Activated CD8-positive, alpha-beta T cell treated with anti-CD3 and anti-CD28 coated beads for 36 hours (primary cell): Measurements from ENCODE around the gene NAA38. TPM values are rescaled to one million over a fixed set of nuclear protein-coding genes. Genes with fewer than 3 reads are reported as not detected.
"Not testable (repeated sequence)": the region's sequence is repeated elsewhere in the genome, so short reads cannot be mapped to it uniquely, and the experiment has no call there.

Experiments used
- ATAC-seq: fragments of 200-7000 bp; cut with Tn5 transposase; one replicate; pipeline ENCODE4 v1.10.0; 2021; ENCODE audit warnings: mild to moderate bottlenecking, moderate library complexity
- CTCF ChIA-PET: fragments of 350-600 bp; sonication (Branson Sonifier 250); formaldehyde crosslinking; loops from one replicate; lab custom pipeline; 2021; ENCODE audit warnings: antibody characterized with exemption; lab: Charles Lee
- POLR2A ChIA-PET: fragments of 350-600 bp; sonication (Branson Sonifier 250); formaldehyde crosslinking; loops from one replicate; lab custom pipeline; 2021; ENCODE audit warnings: antibody characterized with exemption; lab: Charles Lee
- DNase-seq: peaks from one replicate; pipeline ENCODE4 v3.0.0-alpha.2; 2020
- H3K27ac Mint-ChIP-seq: one replicate; pipeline ENCODE4 v1.8.0; 2021; ENCODE audit warnings: mild to moderate bottlenecking, mixed read lengths
- H3K27me3 Mint-ChIP-seq: one replicate; pipeline ENCODE4 v1.8.0; 2021; ENCODE audit warnings: mixed read lengths
- H3K36me3 Mint-ChIP-seq: one replicate; pipeline ENCODE4 v1.8.0; 2021; ENCODE audit warnings: low read depth, mixed read lengths
- H3K4me1 Mint-ChIP-seq: one replicate; pipeline ENCODE4 v1.8.0; 2021; ENCODE audit warnings: low read depth, mixed read lengths
- H3K4me3 Mint-ChIP-seq: one replicate; pipeline ENCODE4 v1.8.0; 2021; ENCODE audit warnings: mild to moderate bottlenecking, moderate library complexity, mixed read lengths
- H3K9me3 Mint-ChIP-seq: one replicate; pipeline ENCODE4 v1.8.0; 2021; ENCODE audit warnings: mixed read lengths
- CTCF ChIP-seq: fragments of 200-600 bp; IDR thresholded peaks from one replicate; pipeline ENCODE4 v1.8.0; 2022; ENCODE audit warnings: antibody characterized with exemption, mild to moderate bottlenecking
- intact Hi-C: fragments of 100-400 bp; cut with micrococcal nuclease; formaldehyde crosslinking; loops from one replicate; pipeline ENCODE4 v1.10.0; 2022
- total RNA-seq, 2 experiments: library from RNA; stranded (reverse); gene quantifications; one replicate each; pipeline ENCODE4 v1.2.3, GENCODE V29; 2021

NAA38 gene
- total RNA-seq, 2 experiments from 2014 or later = 72.8 to 77.2 TPM

- no peak for ATAC-seq
- CTCF ChIA-PET = interaction anchor here (1.3 to 6.1 kb wide), 4 partner anchors 8 to 132 kb away, joined by 3 to 42 read pairs (median 4); no protein-coding TSS in a partner anchor
- H3K27ac Mint-ChIP-seq = no peak overlapping the region
- peaks cover 4% of the 10 kb centered on the region for H3K4me1 Mint-ChIP-seq
- no peak for TF ChIP-seq CTCF
- POLR2A ChIA-PET = interaction anchor here (2.1 kb wide), 1 partner anchor 9 kb away, joined by 8 read pairs; no protein-coding TSS in a partner anchor
- no peak overlapping the region for H3K4me3 Mint-ChIP-seq
- DNase-seq = no peak
- peaks cover 23% of the 10 kb centered on the region for H3K36me3 Mint-ChIP-seq
- H3K9me3 Mint-ChIP-seq = no peaks in the 10 kb centered on the region
- H3K27me3 Mint-ChIP-seq = no peaks in the 10 kb centered on the region
- intact Hi-C loops = no loop called here
Observed at GRCh38 chr17:7875804-7876370, 18.5 kb upstream of the NAA38 start.

GRCh38 chr17:7873051-7873450 is 15.7 kb upstream of the NAA38 start:
- no peaks in the 10 kb centered on the region for H3K9me3 Mint-ChIP-seq
- CTCF ChIA-PET = interaction anchor here (1.2 to 6.1 kb wide), 3 partner anchors 10 to 130 kb away, joined by 3 to 42 read pairs (median 4); no protein-coding TSS in a partner anchor
- POLR2A ChIA-PET = interaction anchor here (1.2 to 2.1 kb wide), 3 partner anchors 10 to 36 kb away, joined by 3 to 12 read pairs (median 4); no protein-coding TSS in a partner anchor
- H3K36me3 Mint-ChIP-seq = peaks cover 25% of the 10 kb centered on the region
- H3K27ac Mint-ChIP-seq = no peak overlapping the region
- ATAC-seq (no peak), DNase-seq (no peak)
- no peak for TF ChIP-seq CTCF
- H3K27me3 Mint-ChIP-seq = no peaks in the 10 kb centered on the region
- H3K4me1 Mint-ChIP-seq = peaks cover 14% of the 10 kb centered on the region
- intact Hi-C loops = no loop called here
- no peak overlapping the region for H3K4me3 Mint-ChIP-seq

- H3K9me3 Mint-ChIP-seq = no peaks in the 10 kb centered on the region
- CTCF ChIA-PET = interaction anchor here (0.9 to 7.5 kb wide), 4 partner anchors 9 to 192 kb away, joined by 3 to 52 read pairs (median 4); no protein-coding TSS in a partner anchor
- ATAC-seq (peak; percentile 74), DNase-seq (no peak)
- H3K4me1 Mint-ChIP-seq = peaks cover 26% of the 10 kb centered on the region
- POLR2A ChIA-PET = interaction anchor here (0.9 to 2.7 kb wide), 4 partner anchors 9 to 122 kb away, joined by 3 to 8 read pairs (median 4); partner anchors contain the start of gene NAA38
- no peak for TF ChIP-seq CTCF
- no peaks in the 10 kb centered on the region for H3K27me3 Mint-ChIP-seq
- peak overlapping the region; percentile 78 for H3K27ac Mint-ChIP-seq
- H3K36me3 Mint-ChIP-seq = peaks cover 33% of the 10 kb centered on the region
- H3K4me3 Mint-ChIP-seq = peak overlapping the region; percentile 2
- intact Hi-C loops = no loop called here
Observed at GRCh38 chr17:7867881-7868329, 10.5 kb upstream of the NAA38 start.

GRCh38 chr17:7864995-7865650 is 7.8 kb upstream of the NAA38 start:
- TF ChIP-seq CTCF = no peak
- peaks cover 37% of the 10 kb centered on the region for H3K36me3 Mint-ChIP-seq
- no peaks in the 10 kb centered on the region for H3K27me3 Mint-ChIP-seq
- ChIA-PET CTCF (interaction anchor here (0.7 to 7.5 kb wide), 7 partner anchors 11 to 192 kb away, joined by 3 to 52 read pairs (median 6); no protein-coding TSS in a partner anchor), POLR2A (interaction anchor here (0.6 to 2.7 kb wide), 5 partner anchors 11 to 192 kb away, joined by 3 to 8 read pairs (median 4); no protein-coding TSS in a partner anchor)
- ATAC-seq = peak; percentile 24
- no peak overlapping the region for H3K4me3 Mint-ChIP-seq
- peaks cover 33% of the 10 kb centered on the region for H3K4me1 Mint-ChIP-seq
- DNase-seq = no peak
- H3K9me3 Mint-ChIP-seq = no peaks in the 10 kb centered on the region
- intact Hi-C loops = loop anchor here (5.0 kb wide), 1 partner anchor 32 kb away; no protein-coding TSS in a partner anchor
- no peak overlapping the region for H3K27ac Mint-ChIP-seq

- peaks cover 40% of the 10 kb centered on the region for H3K36me3 Mint-ChIP-seq
- not testable (repeated sequence) for H3K27ac Mint-ChIP-seq
- POLR2A ChIA-PET = interaction anchor here (1.3 to 1.4 kb wide), 2 partner anchors 22 to 125 kb away, joined by 4 to 5 read pairs; no protein-coding TSS in a partner anchor
Observed at GRCh38 chr17:7864384-7864783, 7.0 kb upstream of the NAA38 start.

More at GRCh38 chr17:7864384-7864783, 7.0 kb upstream of the NAA38 start:
- H3K4me3 Mint-ChIP-seq, H3K9me3 Mint-ChIP-seq, DNase-seq, ATAC-seq, H3K27me3 Mint-ChIP-seq: not testable (repeated sequence)
- H3K4me1 Mint-ChIP-seq = peaks cover 38% of the 10 kb centered on the region
- CTCF ChIA-PET = interaction anchor here (0.6 to 6.1 kb wide), 16 partner anchors 7 to 196 kb away, joined by 3 to 78 read pairs (median 4); no protein-coding TSS in a partner anchor
- intact Hi-C loops = loop anchor here (5.0 kb wide), 1 partner anchor 33 kb away; no protein-coding TSS in a partner anchor
